Measurements from ENCODE around the gene ZNF256. TPM values are rescaled to one million over a fixed set of nuclear protein-coding genes. Genes with fewer than 3 reads are reported as not detected.

The ZNF256 gene
- total and polyA plus RNA-seq, 4 donors, result 0.53 to 4.4 (median 1.1) TPM

DNA sequence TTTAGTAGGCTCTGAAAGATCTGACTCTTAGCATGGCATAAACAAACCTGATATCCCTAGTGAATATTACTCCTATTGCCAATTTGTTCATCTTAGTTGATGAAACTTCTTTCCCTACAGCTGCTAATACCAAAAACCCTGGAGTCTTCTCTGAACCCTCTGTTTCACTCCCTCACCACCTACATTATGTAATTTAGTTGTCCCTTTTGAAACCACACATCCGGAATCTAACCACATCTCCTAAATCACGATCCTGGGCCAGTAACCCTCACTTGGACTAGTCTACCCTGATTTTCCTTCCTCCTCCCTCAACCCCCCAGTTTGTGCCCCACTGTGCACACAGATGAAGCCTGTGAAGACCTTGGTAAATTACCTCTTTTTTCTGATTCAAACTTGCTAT is 1.2 kb downstream of the ZNF256 start (continued):
- TF ChIP-seq, protein P1, sequence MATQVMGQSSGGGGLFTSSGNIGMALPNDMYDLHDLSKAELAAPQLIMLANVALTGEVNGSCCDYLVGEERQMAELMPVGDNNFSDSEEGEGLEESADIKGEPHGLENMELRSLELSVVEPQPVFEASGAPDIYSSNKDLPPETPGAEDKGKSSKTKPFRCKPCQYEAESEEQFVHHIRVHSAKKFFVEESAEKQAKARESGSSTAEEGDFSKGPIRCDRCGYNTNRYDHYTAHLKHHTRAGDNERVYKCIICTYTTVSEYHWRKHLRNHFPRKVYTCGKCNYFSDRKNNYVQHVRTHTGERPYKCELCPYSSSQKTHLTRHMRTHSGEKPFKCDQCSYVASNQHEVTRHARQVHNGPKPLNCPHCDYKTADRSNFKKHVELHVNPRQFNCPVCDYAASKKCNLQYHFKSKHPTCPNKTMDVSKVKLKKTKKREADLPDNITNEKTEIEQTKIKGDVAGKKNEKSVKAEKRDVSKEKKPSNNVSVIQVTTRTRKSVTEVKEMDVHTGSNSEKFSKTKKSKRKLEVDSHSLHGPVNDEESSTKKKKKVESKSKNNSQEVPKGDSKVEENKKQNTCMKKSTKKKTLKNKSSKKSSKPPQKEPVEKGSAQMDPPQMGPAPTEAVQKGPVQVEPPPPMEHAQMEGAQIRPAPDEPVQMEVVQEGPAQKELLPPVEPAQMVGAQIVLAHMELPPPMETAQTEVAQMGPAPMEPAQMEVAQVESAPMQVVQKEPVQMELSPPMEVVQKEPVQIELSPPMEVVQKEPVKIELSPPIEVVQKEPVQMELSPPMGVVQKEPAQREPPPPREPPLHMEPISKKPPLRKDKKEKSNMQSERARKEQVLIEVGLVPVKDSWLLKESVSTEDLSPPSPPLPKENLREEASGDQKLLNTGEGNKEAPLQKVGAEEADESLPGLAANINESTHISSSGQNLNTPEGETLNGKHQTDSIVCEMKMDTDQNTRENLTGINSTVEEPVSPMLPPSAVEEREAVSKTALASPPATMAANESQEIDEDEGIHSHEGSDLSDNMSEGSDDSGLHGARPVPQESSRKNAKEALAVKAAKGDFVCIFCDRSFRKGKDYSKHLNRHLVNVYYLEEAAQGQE (IDR thresholded peaks at IDR 0.05), result no peak
- TF ChIP-seq RAD21 (IDR thresholded peaks at IDR 0.05), result no peak

DNA sequence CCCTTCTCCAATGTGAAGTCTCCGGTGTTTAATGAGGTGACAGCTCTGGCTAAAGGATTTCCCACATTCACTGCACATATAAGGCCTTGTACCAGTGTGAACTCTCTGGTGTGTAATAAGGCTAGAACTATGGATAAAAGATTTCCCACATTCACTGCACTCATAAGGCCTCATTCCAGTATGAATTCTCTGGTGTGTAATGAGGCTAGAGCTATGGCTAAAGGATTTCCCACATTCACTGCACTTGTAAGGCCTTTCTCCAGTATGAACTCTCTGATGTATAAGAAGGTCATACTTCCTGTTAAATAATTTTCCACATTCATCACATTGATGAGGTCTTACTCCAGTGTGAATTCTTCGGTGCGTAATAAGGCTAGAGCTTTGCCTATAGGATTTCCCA is 5.9 kb downstream of the ZNF256 start:
- H3K4me1 ChIP-seq (ENCODE audit: control insufficient read depth in 4 of 4, insufficient read depth in 4 of 4, low read length in 3 of 4), result peaks cover 0 to 3% (median under 1%) of the 10 kb centered on the region in 4 donors
- peaks cover 30 to 61% (median 54%) of the 10 kb centered on the region in 4 donors for H3K9me3 ChIP-seq (ENCODE audit: control insufficient read depth in 4 of 4, low read length in 3 of 4)
- DNase-seq (ENCODE audit: low spot score), result no peak
- 98% methylated on average over 3 of the region's 3 CpGs for WGBS
- TF ChIP-seq, protein P2, sequence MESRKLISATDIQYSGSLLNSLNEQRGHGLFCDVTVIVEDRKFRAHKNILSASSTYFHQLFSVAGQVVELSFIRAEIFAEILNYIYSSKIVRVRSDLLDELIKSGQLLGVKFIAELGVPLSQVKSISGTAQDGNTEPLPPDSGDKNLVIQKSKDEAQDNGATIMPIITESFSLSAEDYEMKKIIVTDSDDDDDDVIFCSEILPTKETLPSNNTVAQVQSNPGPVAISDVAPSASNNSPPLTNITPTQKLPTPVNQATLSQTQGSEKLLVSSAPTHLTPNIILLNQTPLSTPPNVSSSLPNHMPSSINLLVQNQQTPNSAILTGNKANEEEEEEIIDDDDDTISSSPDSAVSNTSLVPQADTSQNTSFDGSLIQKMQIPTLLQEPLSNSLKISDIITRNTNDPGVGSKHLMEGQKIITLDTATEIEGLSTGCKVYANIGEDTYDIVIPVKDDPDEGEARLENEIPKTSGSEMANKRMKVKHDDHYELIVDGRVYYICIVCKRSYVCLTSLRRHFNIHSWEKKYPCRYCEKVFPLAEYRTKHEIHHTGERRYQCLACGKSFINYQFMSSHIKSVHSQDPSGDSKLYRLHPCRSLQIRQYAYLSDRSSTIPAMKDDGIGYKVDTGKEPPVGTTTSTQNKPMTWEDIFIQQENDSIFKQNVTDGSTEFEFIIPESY (IDR thresholded peaks at IDR 0.05), result no peak
- TF ChIP-seq, protein P3, sequence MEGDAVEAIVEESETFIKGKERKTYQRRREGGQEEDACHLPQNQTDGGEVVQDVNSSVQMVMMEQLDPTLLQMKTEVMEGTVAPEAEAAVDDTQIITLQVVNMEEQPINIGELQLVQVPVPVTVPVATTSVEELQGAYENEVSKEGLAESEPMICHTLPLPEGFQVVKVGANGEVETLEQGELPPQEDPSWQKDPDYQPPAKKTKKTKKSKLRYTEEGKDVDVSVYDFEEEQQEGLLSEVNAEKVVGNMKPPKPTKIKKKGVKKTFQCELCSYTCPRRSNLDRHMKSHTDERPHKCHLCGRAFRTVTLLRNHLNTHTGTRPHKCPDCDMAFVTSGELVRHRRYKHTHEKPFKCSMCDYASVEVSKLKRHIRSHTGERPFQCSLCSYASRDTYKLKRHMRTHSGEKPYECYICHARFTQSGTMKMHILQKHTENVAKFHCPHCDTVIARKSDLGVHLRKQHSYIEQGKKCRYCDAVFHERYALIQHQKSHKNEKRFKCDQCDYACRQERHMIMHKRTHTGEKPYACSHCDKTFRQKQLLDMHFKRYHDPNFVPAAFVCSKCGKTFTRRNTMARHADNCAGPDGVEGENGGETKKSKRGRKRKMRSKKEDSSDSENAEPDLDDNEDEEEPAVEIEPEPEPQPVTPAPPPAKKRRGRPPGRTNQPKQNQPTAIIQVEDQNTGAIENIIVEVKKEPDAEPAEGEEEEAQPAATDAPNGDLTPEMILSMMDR (IDR thresholded peaks at IDR 0.05; ENCODE audit: low read depth, low read length, missing input control), result no peak
- TF ChIP-seq HNF4A (conservative IDR thresholded peaks at IDR 0.05) (no peak), FOXA2 (IDR thresholded peaks at IDR 0.05) (no peak), RAD21 (IDR thresholded peaks at IDR 0.05) (no peak), YY1 (IDR thresholded peaks at IDR 0.05) (no peak), RXRA (IDR thresholded peaks at IDR 0.05) (no peak), JUND (IDR thresholded peaks at IDR 0.05) (no peak), SP1 (IDR thresholded peaks at IDR 0.05) (no peak), FOXA1 (IDR thresholded peaks at IDR 0.05) (no peak)
- TF ChIP-seq, protein P4, sequence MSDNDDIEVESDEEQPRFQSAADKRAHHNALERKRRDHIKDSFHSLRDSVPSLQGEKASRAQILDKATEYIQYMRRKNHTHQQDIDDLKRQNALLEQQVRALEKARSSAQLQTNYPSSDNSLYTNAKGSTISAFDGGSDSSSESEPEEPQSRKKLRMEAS (IDR thresholded peaks at IDR 0.05), result no peak
- TF ChIP-seq, protein P1 (IDR thresholded peaks at IDR 0.05), result no peak
- H3K27me3 ChIP-seq (ENCODE audit: control insufficient read depth in 4 of 4, insufficient read depth in 4 of 4, low read length in 3 of 4), result no peaks in the 10 kb centered on the region
- no peak overlapping the region for H3K27ac ChIP-seq (ENCODE audit: low read depth in 1 of 2, low read length in 2 of 2)
- peak overlapping the region in 2 of 3 donors; percentile 12 to 50 for H3K4me3 ChIP-seq (ENCODE audit: low read depth in 1 of 3, low read length in 3 of 3)
- no peak overlapping the region for H3K9ac ChIP-seq (ENCODE audit: low read depth in 1 of 2, low read length in 2 of 2)
- H3K36me3 ChIP-seq (ENCODE audit: control insufficient read depth in 4 of 4, insufficient read depth in 3 of 4, low read depth in 1 of 4, low read length in 3 of 4), result peaks cover 11 to 35% (median 18%) of the 10 kb centered on the region in 4 donors

Data from liver (tissue), 9 donors.